H9 (cell line): Measurements from ENCODE around the gene CUL4A. TPM values are rescaled to one million over a fixed set of nuclear protein-coding genes. Genes with fewer than 3 reads are reported as not detected.
A peak's percentile ranks its signal among the peaks of the same experiment; 100 is the strongest.

ENCODE experiments used
- DNase-seq: peaks from one replicate; pipeline ENCODE4 v3.0.0-alpha.2; 2017
- H2AFZ ChIP-seq: one replicate; pipeline ENCODE4 v1.6.1; 2013; ENCODE audit warnings: mild to moderate bottlenecking, low read length, control low read depth, moderate library complexity
- H2AK5ac ChIP-seq: 2 replicates; pipeline ENCODE4 v1.6.1; 2013; ENCODE audit warnings: low read length, control low read depth, mixed read lengths; ENCODE audit not compliant: insufficient read length
- H2BK120ac ChIP-seq: one replicate; pipeline ENCODE4 v1.6.1; 2013; ENCODE audit warnings: low read depth, mild to moderate bottlenecking, low read length, control low read depth, inconsistent platforms; ENCODE audit not compliant: poor library complexity, severe bottlenecking
- H2BK12ac ChIP-seq: 2 replicates; pipeline ENCODE4 v1.6.1; 2013; ENCODE audit warnings: low read length, control low read depth, mixed read lengths, low read depth; ENCODE audit not compliant: insufficient read length
- H2BK15ac ChIP-seq: 2 replicates; pipeline ENCODE4 v1.6.1; 2013; ENCODE audit warnings: low read depth, low read length, control low read depth
- H2BK20ac ChIP-seq: one replicate; pipeline ENCODE4 v1.6.1; 2013; ENCODE audit warnings: low read depth, mild to moderate bottlenecking, low read length, control low read depth, inconsistent platforms; ENCODE audit not compliant: poor library complexity, severe bottlenecking
- H2BK5ac ChIP-seq: 2 replicates; pipeline ENCODE4 v1.6.1; 2013; ENCODE audit warnings: low read length, control low read depth, mixed read lengths; ENCODE audit not compliant: insufficient read length
- H3K14ac ChIP-seq: 2 replicates; pipeline ENCODE4 v1.6.1; 2013; ENCODE audit warnings: low read length, control low read depth; ENCODE audit not compliant: insufficient read depth
- H3K18ac ChIP-seq: 2 replicates; pipeline ENCODE4 v1.6.1; 2013; ENCODE audit warnings: low read depth, mild to moderate bottlenecking, mixed read lengths, low read length, control low read depth; ENCODE audit not compliant: insufficient read length
- H3K23ac ChIP-seq: 2 replicates; pipeline ENCODE4 v1.6.1; 2013; ENCODE audit warnings: low read length, control low read depth, mixed read lengths, low read depth; ENCODE audit not compliant: insufficient read length
- H3K23me2 ChIP-seq: 2 replicates; pipeline ENCODE4 v1.6.1; 2013; ENCODE audit warnings: low read depth, mild to moderate bottlenecking, mixed read lengths, low read length, control low read depth; ENCODE audit not compliant: insufficient read length, poor library complexity, severe bottlenecking
- H3K27ac ChIP-seq: 2 replicates; pipeline ENCODE4 v1.5.1; 2013; ENCODE audit warnings: low read length, control low read depth, mixed read lengths, low read depth; ENCODE audit not compliant: insufficient read length
- H3K27me3 ChIP-seq: 2 replicates; pipeline ENCODE4 v1.6.1; 2013; ENCODE audit warnings: low read length, control low read depth, inconsistent platforms; ENCODE audit not compliant: insufficient read depth
- H3K4ac ChIP-seq: 2 replicates; pipeline ENCODE4 v1.6.1; 2013; ENCODE audit warnings: low read depth, mild to moderate bottlenecking, control low read depth, inconsistent platforms, low read length, moderate library complexity
- H3K4me1 ChIP-seq: 2 replicates; pipeline ENCODE4 v1.6.1; 2013; ENCODE audit warnings: low read length, control low read depth, inconsistent platforms; ENCODE audit not compliant: insufficient read depth
- H3K4me2 ChIP-seq: 2 replicates; pipeline ENCODE4 v1.6.1; 2013; ENCODE audit warnings: low read length, control low read depth, mixed read lengths; ENCODE audit not compliant: insufficient read length, insufficient read depth
- H3K56ac ChIP-seq: 2 replicates; pipeline ENCODE4 v1.6.1; 2013; ENCODE audit warnings: low read depth, mild to moderate bottlenecking, mixed read lengths, low read length, control low read depth; ENCODE audit not compliant: insufficient read length
- H3K79me1 ChIP-seq: 2 replicates; pipeline ENCODE4 v1.6.1; 2013; ENCODE audit warnings: low read depth, mild to moderate bottlenecking, moderate library complexity, low read length, control low read depth, inconsistent platforms; ENCODE audit not compliant: insufficient read depth, poor library complexity, severe bottlenecking
- H3K79me2 ChIP-seq: 2 replicates; pipeline ENCODE4 v1.6.1; 2013; ENCODE audit warnings: low read length, control low read depth, inconsistent platforms; ENCODE audit not compliant: insufficient read depth
- H3K9ac ChIP-seq: 2 replicates; pipeline ENCODE4 v1.6.1; 2013; ENCODE audit warnings: low read length, control low read depth, mixed read lengths; ENCODE audit not compliant: insufficient read length; ENCODE audit errors: extremely low read depth
- H3K9me3 ChIP-seq: one replicate; pipeline ENCODE4 v1.6.1; 2013; ENCODE audit warnings: low read depth, low read length, inconsistent platforms; ENCODE audit not compliant: control insufficient read depth
- H3T11ph ChIP-seq: one replicate; pipeline ENCODE4 v1.6.1; 2013; ENCODE audit warnings: mild to moderate bottlenecking, low read length, control low read depth, inconsistent platforms
- H4K20me1 ChIP-seq: one replicate; pipeline ENCODE4 v1.6.1; 2013; ENCODE audit not compliant: control insufficient read depth, insufficient read length, insufficient read depth
- H4K5ac ChIP-seq: 2 replicates; pipeline ENCODE4 v1.6.1; 2013; ENCODE audit warnings: low read depth, mild to moderate bottlenecking, mixed read lengths, low read length, control low read depth; ENCODE audit not compliant: insufficient read length
- H4K8ac ChIP-seq: replicated peaks from 2 replicates; pipeline ENCODE4 v1.6.1; 2013; ENCODE audit warnings: low read length, control low read depth, mixed read lengths, low read depth; ENCODE audit not compliant: insufficient read length
- H4K91ac ChIP-seq: 2 replicates; pipeline ENCODE4 v1.6.1; 2013; ENCODE audit warnings: low read depth, mild to moderate bottlenecking, moderate library complexity, mixed read lengths, low read length, control low read depth; ENCODE audit not compliant: insufficient read length
- H3K27ac Mint-ChIP-seq, 3 experiments: 2 replicates in 2 of 3; 3 replicates in 1 of 3; pipeline ENCODE4 v1.8.0; 2020 to 2021; ENCODE audit warnings: mixed read lengths in 3 of 3, mild to moderate bottlenecking in 1 of 3, moderate library complexity in 1 of 3
- H3K27me3 Mint-ChIP-seq: 2 replicates; pipeline ENCODE4 v1.8.0; 2021; ENCODE audit warnings: low read depth, mild to moderate bottlenecking, moderate library complexity, mixed read lengths
- H3K36me3 Mint-ChIP-seq, 3 experiments: 2 replicates in 2 of 3; 3 replicates in 1 of 3; pipeline ENCODE4 v1.8.0; 2020 to 2021; ENCODE audit warnings: low read depth in 3 of 3, mixed read lengths in 3 of 3; ENCODE audit not compliant: insufficient read depth in 1 of 3
- H3K4me1 Mint-ChIP-seq, 2 experiments: 2 replicates each; pipeline ENCODE4 v1.8.0; 2020; ENCODE audit warnings: mixed read lengths in 2 of 2
- H3K4me3 Mint-ChIP-seq, 2 experiments: 2 replicates in 1 of 2; 3 replicates in 1 of 2; pipeline ENCODE4 v1.8.0; 2020 to 2021; ENCODE audit warnings: mild to moderate bottlenecking in 2 of 2, mixed read lengths in 2 of 2, moderate library complexity in 1 of 2
- H3K9me3 Mint-ChIP-seq, 2 experiments: 2 replicates in 1 of 2; 3 replicates in 1 of 2; pipeline ENCODE4 v1.8.0; 2020; ENCODE audit warnings: mild to moderate bottlenecking in 2 of 2, mixed read lengths in 2 of 2, moderate library complexity in 1 of 2
- CTCF ChIP-seq: fragments of 200-600 bp; sonication (generic); conservative IDR thresholded peaks from 3 replicates; pipeline ENCODE4 v1.8.0; 2021; ENCODE audit warnings: antibody characterized with exemption, mild to moderate bottlenecking
- WGBS: extraction: QIAGEN DNeasy Blood & Tissue Kit; methylation state at CpG from one replicate; pipeline ENCODE4 v1.1.7; 2013; ENCODE audit warnings: missing lambda C conversion rate, low lambda C conversion rate, mixed read lengths; ENCODE audit not compliant: insufficient read length; ENCODE audit errors: extremely low coverage; 5-methylcytosine and 5-hydroxymethylcytosine counted together
- total RNA-seq: library from RNA; stranded (reverse); gene quantifications from 2 replicates; pipeline ENCODE4 v1.2.1, GENCODE V29; 2021

Gene CUL4A
- total RNA-seq, 1 experiment from 2014 or later = 97.9 TPM

GRCh38 chr13:113298043-113298945 lies 88.9 kb downstream of the CUL4A start:
- peaks cover 12% of the 10 kb centered on the region for H3K23me2 ChIP-seq
- peaks cover 31% of the 10 kb centered on the region; the same call in 1 of the 2 replicates for H3K79me2 ChIP-seq
- DNase-seq = no peak
- H2BK20ac ChIP-seq = no peak overlapping the region
- H3K27me3 Mint-ChIP-seq = peaks cover 8% of the 10 kb centered on the region
- H4K8ac ChIP-seq = no peak overlapping the region
- H3K56ac ChIP-seq = no peak overlapping the region
- peaks cover 0 to 1% (median 0%) of the 10 kb centered on the region in 3 experiments; a peak in 3 of 7 replicates for H3K36me3 Mint-ChIP-seq
- peak overlapping the region; percentile 95 for H3K9ac ChIP-seq
- no peaks in the 10 kb centered on the region; the same call in 1 of the 2 replicates for H3K27me3 ChIP-seq
- H2BK12ac ChIP-seq = no peak overlapping the region
- no peak overlapping the region for H3K27ac ChIP-seq
- H3K9me3 Mint-ChIP-seq = peaks cover 0 to 5% of the 10 kb centered on the region in 2 experiments; a peak in 2 of 5 replicates
- no peak for TF ChIP-seq CTCF
- H3K4me3 Mint-ChIP-seq = peak overlapping the region; percentile 91 to 93
- H3K9me3 ChIP-seq = no peaks in the 10 kb centered on the region
- H3T11ph ChIP-seq = no peak overlapping the region
- H3K4me1 Mint-ChIP-seq = peaks cover 14 to 17% of the 10 kb centered on the region in 2 experiments
- H2BK15ac ChIP-seq = no peak overlapping the region
- no peak overlapping the region for H3K18ac ChIP-seq
- H3K4me2 ChIP-seq = peak overlapping the region; percentile 82
- H3K14ac ChIP-seq = no peak overlapping the region
- no peak overlapping the region for H4K91ac ChIP-seq
- H2BK120ac ChIP-seq = no peak overlapping the region
- no peak overlapping the region for H2BK5ac ChIP-seq
- H3K79me1 ChIP-seq = peaks cover 7% of the 10 kb centered on the region
- 0 out of 2 replicates have a peak, but pooled peaks cover 3% of the 10 kb centered on the region for H3K4me1 ChIP-seq
- no peak overlapping the region for H4K5ac ChIP-seq
- no peak overlapping the region for H3K4ac ChIP-seq
- WGBS = no CpG with 5 or more reads among the region's 19 CpGs
- no peaks in the 10 kb centered on the region for H4K20me1 ChIP-seq
- no peak overlapping the region for H2AFZ ChIP-seq
- no peak overlapping the region for H3K23ac ChIP-seq
- H3K27ac Mint-ChIP-seq = peak overlapping the region in 1 of 3 experiments; percentile 85; a peak in 3 of 7 replicates
- H2AK5ac ChIP-seq = no peak overlapping the region
